Choroid plexus epithelial cell (primary cell): ENCODE results near the gene CAPN11.
A peak's percentile ranks its signal among the peaks of the same experiment; 100 is the strongest.

Experiments
- DNase-seq: peaks from one replicate; pipeline ENCODE4 v3.0.0-alpha.2; 2010; ENCODE audit warnings: low read depth
- H3K4me3 ChIP-seq: 2 replicates; pipeline ENCODE4 v1.5.1; 2011; ENCODE audit warnings: low read depth, mild to moderate bottlenecking, control low read depth, low read length, moderate library complexity
- TF ChIP-seq, protein P1 (sequence below): conservative IDR thresholded peaks from 2 replicates; pipeline ENCODE4 v1.5.1; 2011; ENCODE audit warnings: low read depth, mild to moderate bottlenecking, control low read depth, inconsistent platforms, low read length, moderate library complexity

The CAPN11 gene

DNA sequence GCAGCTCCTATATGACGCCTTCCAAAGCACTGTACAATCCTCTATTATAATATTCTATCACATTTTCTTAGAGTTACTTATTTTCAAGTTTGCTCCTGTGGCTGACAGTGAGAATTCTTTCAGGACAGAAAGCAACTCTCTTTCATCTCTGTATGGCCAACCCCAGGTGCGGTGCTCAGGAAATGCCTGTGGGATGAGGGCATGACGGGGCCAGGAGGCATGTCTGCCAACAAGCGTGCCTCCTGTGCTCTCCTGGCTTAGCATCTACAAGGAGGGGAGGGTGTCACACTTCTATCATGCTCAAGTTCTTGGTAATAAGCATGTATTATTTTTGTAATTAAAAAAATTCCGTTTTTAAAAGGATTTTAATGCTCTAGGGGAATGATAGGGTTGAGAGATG, 42.8 kb upstream of the CAPN11 start:
- TF ChIP-seq, protein P1, sequence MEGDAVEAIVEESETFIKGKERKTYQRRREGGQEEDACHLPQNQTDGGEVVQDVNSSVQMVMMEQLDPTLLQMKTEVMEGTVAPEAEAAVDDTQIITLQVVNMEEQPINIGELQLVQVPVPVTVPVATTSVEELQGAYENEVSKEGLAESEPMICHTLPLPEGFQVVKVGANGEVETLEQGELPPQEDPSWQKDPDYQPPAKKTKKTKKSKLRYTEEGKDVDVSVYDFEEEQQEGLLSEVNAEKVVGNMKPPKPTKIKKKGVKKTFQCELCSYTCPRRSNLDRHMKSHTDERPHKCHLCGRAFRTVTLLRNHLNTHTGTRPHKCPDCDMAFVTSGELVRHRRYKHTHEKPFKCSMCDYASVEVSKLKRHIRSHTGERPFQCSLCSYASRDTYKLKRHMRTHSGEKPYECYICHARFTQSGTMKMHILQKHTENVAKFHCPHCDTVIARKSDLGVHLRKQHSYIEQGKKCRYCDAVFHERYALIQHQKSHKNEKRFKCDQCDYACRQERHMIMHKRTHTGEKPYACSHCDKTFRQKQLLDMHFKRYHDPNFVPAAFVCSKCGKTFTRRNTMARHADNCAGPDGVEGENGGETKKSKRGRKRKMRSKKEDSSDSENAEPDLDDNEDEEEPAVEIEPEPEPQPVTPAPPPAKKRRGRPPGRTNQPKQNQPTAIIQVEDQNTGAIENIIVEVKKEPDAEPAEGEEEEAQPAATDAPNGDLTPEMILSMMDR = no peak
- DNase-seq = peak; percentile 56
- no peak overlapping the region for H3K4me3 ChIP-seq

DNA sequence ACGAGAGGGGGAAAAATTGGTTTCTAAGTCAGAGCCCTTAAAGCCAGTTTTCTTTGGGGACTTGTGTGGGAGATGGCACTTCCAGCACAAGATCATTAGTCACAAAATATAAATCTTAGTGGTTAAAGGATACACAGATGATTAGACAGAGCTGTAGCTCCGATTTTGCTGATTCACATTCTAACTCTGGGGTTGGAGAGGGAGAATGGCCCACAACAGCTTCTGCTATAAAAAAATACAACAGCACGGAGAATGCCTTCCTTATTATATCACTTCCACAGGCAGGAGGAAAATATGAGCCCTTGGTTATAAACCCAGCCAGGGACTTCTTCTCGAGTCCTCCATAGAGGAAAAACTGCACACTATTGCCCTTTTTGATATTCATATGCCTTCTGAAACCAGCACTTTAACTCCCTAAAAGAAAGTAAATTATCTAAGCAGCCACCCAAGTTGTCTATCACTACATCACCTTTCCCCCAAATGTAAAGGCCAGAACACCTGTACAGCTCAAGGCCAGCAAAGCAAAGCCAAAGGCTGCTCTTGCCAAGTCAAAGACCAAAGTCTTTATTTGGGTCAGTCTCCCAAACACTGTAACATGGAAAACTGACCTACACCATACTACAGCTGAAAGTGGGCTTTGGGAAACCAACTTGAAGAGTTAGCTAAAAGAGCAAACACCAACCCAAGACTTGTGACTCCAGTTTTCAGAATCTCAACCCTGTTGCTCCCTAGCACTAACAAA, 41.8 kb upstream of the CAPN11 start:
- DNase-seq = peak; percentile 86
- TF ChIP-seq, protein P1 = no peak
- H3K4me3 ChIP-seq = no peak overlapping the region

DNA sequence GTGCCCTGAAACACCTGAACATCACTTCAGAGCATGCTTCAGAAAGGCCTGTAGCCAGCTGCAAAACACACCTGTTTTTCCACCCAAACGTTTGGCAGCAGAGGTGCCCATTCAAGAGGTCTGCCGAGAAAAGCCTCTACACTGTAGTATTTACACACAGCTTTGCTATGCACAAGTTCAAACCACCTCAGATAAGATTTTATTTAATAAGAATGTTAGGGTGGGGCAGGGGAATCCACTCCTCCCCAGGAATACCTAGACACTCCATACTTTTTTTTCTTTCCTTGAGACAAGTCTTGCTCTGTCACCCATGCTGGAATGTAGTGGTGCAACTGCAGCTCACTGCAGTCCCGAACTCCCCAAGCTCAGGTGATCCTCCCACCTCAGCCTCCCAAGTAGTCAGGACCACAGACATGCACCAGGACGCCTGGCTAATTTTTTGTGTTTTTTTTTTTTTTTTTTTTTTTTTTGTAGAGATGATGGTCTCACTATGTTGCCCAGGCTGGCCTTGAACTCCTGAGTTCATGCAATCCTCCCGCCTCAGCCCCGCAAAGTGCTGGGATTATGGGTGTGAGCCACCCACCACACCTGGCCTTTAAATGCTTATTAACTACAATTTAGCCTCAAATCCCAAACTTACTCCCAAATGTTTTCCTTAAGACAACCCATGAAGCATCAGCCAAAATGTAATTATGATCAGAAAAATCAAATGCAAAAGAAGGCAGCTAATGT, 41.1 kb upstream of the CAPN11 start:
- no peak overlapping the region for H3K4me3 ChIP-seq
- DNase-seq = peak; percentile 10
- TF ChIP-seq, protein P1 = no peak

DNA sequence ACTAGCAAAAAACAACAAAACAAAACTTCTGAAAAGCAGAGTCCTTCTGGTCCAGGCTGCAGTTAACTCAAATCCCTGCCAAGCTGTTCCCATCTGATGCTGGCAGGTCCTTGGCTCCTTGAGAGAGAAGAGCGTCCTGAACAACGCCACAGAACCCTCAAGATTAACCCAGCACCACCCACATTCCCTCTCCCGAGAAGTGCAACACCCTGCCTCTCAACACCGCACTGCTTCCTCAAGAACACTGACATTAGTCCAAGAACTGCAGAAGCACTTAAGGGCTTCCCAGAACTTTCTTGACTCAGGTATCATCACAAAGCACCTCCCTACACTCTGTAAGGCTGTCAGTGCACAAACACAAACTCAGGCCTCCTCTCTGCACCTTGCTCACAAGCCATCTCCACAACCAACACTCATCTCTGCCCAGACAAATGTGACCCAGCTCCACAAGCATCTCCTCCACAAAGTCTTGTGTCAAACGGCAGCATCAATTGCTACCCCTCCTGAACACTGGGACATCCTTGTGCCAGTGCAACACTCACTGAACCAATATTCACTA, 38.8 kb upstream of the CAPN11 start:
- TF ChIP-seq, protein P1 = no peak
- no peak overlapping the region for H3K4me3 ChIP-seq
- no peak for DNase-seq

DNA sequence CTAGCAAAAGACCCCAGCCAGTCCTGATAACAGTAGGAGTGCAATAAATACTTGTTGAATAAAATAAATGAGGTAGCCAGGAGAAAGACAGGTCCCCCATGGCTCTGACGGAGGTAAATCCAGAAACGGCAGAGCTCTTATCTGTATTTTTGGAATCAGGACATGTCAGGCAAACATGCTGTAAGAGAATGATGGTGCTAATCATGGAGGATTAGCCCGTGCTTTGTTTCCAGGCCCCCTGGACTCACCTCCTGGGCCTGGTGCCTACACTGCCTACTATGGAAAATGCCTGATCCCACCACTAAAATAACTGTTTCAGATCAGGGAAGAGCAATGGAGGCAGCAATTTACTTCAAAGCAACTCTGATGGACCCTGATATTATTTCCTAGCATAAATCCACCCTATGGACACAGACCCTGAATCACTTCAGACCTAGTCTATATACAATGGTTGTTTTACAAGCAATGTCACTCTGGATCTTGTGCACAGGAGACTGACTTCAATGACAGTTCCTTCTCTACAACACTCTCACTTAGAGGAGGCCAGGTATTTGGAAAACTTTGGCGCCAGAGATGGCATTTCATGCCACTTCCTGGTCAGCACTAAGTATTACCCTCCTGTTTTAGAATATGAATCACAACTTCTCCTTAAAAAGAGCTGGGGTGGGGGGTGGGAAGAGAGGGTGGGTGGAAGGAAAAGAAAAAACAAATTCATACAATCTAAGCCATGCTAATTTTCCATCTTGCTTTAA, 37.8 kb upstream of the CAPN11 start:
- TF ChIP-seq, protein P1 = no peak
- DNase-seq = no peak
- H3K4me3 ChIP-seq = no peak overlapping the region

DNA sequence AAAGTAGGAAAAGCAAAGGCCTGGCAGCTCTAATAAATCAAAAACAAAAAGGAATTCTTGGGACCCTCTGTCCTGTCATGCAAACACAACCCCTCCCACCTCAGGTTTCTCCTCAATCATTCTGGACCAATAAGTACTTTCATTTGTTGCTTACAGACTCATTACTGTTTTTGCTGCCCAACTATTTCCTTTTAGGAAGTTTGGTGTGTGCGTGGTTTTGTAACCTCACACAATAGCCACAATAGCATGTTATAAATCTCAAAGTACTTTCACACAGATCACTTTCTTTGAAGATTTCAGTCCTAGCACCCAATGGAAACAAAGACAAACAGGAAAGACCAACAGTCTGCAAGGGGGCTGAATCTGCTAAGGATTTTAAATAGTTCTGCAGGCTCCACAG, 35.8 kb upstream of the CAPN11 start:
- TF ChIP-seq, protein P1 = no peak
- DNase-seq = peak; percentile 42
- H3K4me3 ChIP-seq = no peak overlapping the region
